Loucy (cell line): ENCODE results near the gene C10orf71.

ENCODE experiments used
- H2AFZ ChIP-seq: fragments of 200-600 bp; sonication (generic); 2 replicates; pipeline ENCODE4 v1.6.0; 2016; ENCODE audit warnings: antibody characterized with exemption, mild to moderate bottlenecking, low read length, moderate library complexity
- H3F3A ChIP-seq: fragments of 200-600 bp; 2 replicates; pipeline ENCODE4 v1.6.0; 2016; ENCODE audit warnings: antibody characterized with exemption, low read depth, mild to moderate bottlenecking
- H3K27me3 ChIP-seq: fragments of 200-600 bp; sonication (generic); 2 replicates; pipeline ENCODE4 v1.6.1; 2014; ENCODE audit warnings: low read length, mild to moderate bottlenecking; ENCODE audit not compliant: insufficient read depth, poor library complexity, severe bottlenecking
- H3K36me3 ChIP-seq: fragments of 200-600 bp; sonication (generic); 2 replicates; pipeline ENCODE4 v1.6.1; 2016; ENCODE audit warnings: low read length; ENCODE audit not compliant: insufficient read depth
- H3K4me1 ChIP-seq: fragments of 200-600 bp; sonication (generic); 2 replicates; pipeline ENCODE4 v1.5.1; 2014; ENCODE audit warnings: low read length, mild to moderate bottlenecking; ENCODE audit not compliant: insufficient read depth, poor library complexity, severe bottlenecking
- H3K4me2 ChIP-seq: fragments of 200-600 bp; sonication (generic); 2 replicates; pipeline ENCODE4 v1.6.0; 2014; ENCODE audit warnings: antibody characterized with exemption, low read length, low read depth, mild to moderate bottlenecking; ENCODE audit not compliant: poor library complexity, severe bottlenecking
- H3K4me3 ChIP-seq: fragments of 200-600 bp; sonication (generic); 2 replicates; pipeline ENCODE4 v1.5.1; 2014; ENCODE audit warnings: low read length, mild to moderate bottlenecking, mixed read lengths; ENCODE audit not compliant: poor library complexity, severe bottlenecking
- H3K79me2 ChIP-seq: fragments of 200-600 bp; sonication (generic); 2 replicates; pipeline ENCODE4 v1.6.1; 2014; ENCODE audit warnings: low read length; ENCODE audit not compliant: insufficient read depth
- H3K9ac ChIP-seq: fragments of 200-600 bp; sonication (generic); 2 replicates; pipeline ENCODE4 v1.6.0; 2014; ENCODE audit warnings: mild to moderate bottlenecking, low read depth, low read length, moderate library complexity; ENCODE audit not compliant: poor library complexity, severe bottlenecking
- H3K9me2 ChIP-seq: fragments of 200-600 bp; sonication (generic); replicated peaks from 2 replicates; pipeline ENCODE4 v1.6.1; 2016; ENCODE audit warnings: low read depth, low read length, mixed read lengths
- H3K9me3 ChIP-seq: fragments of 200-600 bp; sonication (generic); 2 replicates; pipeline ENCODE4 v1.6.1; 2014; ENCODE audit warnings: mild to moderate bottlenecking, antibody characterized with exemption, low read length, low read depth; ENCODE audit not compliant: insufficient read depth
- H4K20me1 ChIP-seq: fragments of 200-600 bp; sonication (generic); 2 replicates; pipeline ENCODE4 v1.6.0; 2014; ENCODE audit warnings: antibody characterized with exemption, low read length, mild to moderate bottlenecking; ENCODE audit not compliant: insufficient read depth, poor library complexity, severe bottlenecking
- EZH2phosphoT487 ChIP-seq: fragments of 200-600 bp; IDR thresholded peaks from 2 replicates; pipeline ENCODE4 v1.6.1; 2018; ENCODE audit warnings: antibody characterized with exemption, mild to moderate bottlenecking, moderate library complexity, borderline replicate concordance
- TF ChIP-seq, protein P1 (sequence below): fragments of 200-600 bp; sonication (generic); conservative IDR thresholded peaks from 2 replicates; pipeline ENCODE4 v1.5.1; 2014; ENCODE audit warnings: mild to moderate bottlenecking, antibody characterized with exemption, low read length

C10orf71 gene

DNA sequence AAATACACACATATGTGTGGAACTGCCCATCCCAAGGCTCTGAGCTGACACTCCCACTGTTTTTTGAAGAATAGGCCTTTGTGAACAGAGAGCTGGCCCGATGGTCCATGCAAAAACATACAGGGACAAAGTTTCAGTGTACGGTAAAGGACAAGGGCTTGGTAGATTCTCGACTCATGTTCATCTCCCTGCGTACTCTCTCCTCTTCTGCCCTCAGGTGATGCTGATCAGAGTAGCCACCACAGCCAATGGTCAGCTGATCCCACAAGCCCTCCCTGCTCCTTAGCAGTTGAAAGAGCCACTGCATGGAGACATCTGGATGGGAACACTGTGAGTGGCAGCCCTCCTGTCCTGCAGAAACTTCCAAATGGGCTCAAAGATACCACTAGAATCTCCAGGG is 23.1 kb upstream of the C10orf71 start:
- no peaks in the 10 kb centered on the region for H3K79me2 ChIP-seq
- no peak overlapping the region for H3K9ac ChIP-seq
- H3K36me3 ChIP-seq = no peaks in the 10 kb centered on the region
- no peak overlapping the region for H3K4me3 ChIP-seq
- no peaks in the 10 kb centered on the region for H3K9me3 ChIP-seq
- H3K4me2 ChIP-seq = no peak overlapping the region
- H3K27me3 ChIP-seq = no peaks in the 10 kb centered on the region
- H2AFZ ChIP-seq = no peak overlapping the region
- no peaks in the 10 kb centered on the region for H4K20me1 ChIP-seq
- no peak for TF ChIP-seq EZH2phosphoT487
- TF ChIP-seq, protein P1, sequence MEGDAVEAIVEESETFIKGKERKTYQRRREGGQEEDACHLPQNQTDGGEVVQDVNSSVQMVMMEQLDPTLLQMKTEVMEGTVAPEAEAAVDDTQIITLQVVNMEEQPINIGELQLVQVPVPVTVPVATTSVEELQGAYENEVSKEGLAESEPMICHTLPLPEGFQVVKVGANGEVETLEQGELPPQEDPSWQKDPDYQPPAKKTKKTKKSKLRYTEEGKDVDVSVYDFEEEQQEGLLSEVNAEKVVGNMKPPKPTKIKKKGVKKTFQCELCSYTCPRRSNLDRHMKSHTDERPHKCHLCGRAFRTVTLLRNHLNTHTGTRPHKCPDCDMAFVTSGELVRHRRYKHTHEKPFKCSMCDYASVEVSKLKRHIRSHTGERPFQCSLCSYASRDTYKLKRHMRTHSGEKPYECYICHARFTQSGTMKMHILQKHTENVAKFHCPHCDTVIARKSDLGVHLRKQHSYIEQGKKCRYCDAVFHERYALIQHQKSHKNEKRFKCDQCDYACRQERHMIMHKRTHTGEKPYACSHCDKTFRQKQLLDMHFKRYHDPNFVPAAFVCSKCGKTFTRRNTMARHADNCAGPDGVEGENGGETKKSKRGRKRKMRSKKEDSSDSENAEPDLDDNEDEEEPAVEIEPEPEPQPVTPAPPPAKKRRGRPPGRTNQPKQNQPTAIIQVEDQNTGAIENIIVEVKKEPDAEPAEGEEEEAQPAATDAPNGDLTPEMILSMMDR = no peak
- H3F3A ChIP-seq = no peaks in the 10 kb centered on the region
- no peaks in the 10 kb centered on the region for H3K9me2 ChIP-seq
- peaks cover 46% of the 10 kb centered on the region for H3K4me1 ChIP-seq

DNA sequence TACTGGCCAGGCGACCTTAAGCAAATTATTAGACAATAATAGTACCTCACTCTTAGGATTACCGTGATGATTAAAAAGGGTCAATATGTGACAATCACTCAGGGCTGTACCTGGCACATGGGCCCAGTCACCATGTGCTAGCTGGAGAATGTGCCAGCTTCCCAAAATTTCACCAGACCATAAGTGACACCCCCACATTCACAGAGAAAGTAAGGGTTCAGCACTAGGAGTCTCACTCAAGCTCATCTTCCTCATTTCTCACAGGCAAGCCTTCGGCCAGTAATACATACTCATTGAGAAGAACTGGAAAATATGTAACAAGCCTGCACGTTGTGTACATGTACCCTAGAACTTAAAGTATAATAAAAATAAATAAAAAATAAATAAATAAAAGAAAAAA is 22.4 kb upstream of the C10orf71 start:
- H3K4me1 ChIP-seq = peaks cover 46% of the 10 kb centered on the region
- H3K79me2 ChIP-seq = no peaks in the 10 kb centered on the region
- H3K9me2 ChIP-seq = no peaks in the 10 kb centered on the region
- TF ChIP-seq, protein P1 = no peak
- no peak for TF ChIP-seq EZH2phosphoT487
- H3K27me3 ChIP-seq = no peaks in the 10 kb centered on the region
- no peaks in the 10 kb centered on the region for H3K36me3 ChIP-seq
- no peak overlapping the region for H3K4me2 ChIP-seq
- no peaks in the 10 kb centered on the region for H4K20me1 ChIP-seq
- no peaks in the 10 kb centered on the region for H3F3A ChIP-seq
- no peaks in the 10 kb centered on the region for H3K9me3 ChIP-seq
- no peak overlapping the region for H3K9ac ChIP-seq
- no peak overlapping the region for H2AFZ ChIP-seq
- H3K4me3 ChIP-seq = no peak overlapping the region

- H3K4me1 ChIP-seq = peaks cover 34% of the 10 kb centered on the region
Observed at GRCh38 chr10:49277973-49278372, 21.0 kb upstream of the C10orf71 start.

More at GRCh38 chr10:49277973-49278372, 21.0 kb upstream of the C10orf71 start:
- Histone ChIP-seq H3K9me3 (no peaks in the 10 kb centered on the region), H3K79me2 (no peaks in the 10 kb centered on the region), H3K27me3 (no peaks in the 10 kb centered on the region), H3K9ac (no peak overlapping the region), H2AFZ (no peak overlapping the region), H4K20me1 (no peaks in the 10 kb centered on the region), H3K4me2 (no peak overlapping the region), H3K9me2 (no peaks in the 10 kb centered on the region), H3F3A (no peaks in the 10 kb centered on the region), H3K4me3 (no peak overlapping the region), H3K36me3 (no peaks in the 10 kb centered on the region)
- TF ChIP-seq EZH2phosphoT487 = no peak
- TF ChIP-seq, protein P1 = no peak
